ENCODE data around the gene MYRF.

Gene MYRF

DNA sequence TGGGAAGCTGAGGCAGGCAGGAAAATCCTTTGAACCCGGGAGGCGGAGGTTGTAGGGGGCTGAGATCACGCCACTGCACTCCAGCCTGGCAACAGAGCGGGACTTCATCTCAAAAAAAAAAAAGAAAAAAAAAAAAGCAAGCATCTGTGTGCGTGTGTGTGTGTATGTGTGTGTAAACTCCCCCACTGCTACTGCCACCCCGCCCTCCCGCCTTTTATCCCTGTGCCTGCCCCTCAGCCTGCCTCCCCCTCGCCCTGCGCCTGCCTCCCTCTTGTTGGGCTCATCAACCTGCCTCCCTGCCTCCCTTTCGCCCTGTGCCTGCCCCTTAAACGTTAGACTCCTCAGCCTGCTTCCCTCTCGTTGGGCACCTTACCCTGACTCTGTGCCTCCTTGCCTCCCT lies 22.0 kb downstream of the MYRF start:
- no peak for TF ChIP-seq CTCF (IDR thresholded peaks at IDR 0.05; ENCODE audit: unreplicated experiment in 3 of 3)
- peaks cover 4% of the 10 kb centered on the region for H3K4me1 Mint-ChIP-seq
- no peaks in the 10 kb centered on the region for H3K27me3 Mint-ChIP-seq (ENCODE audit: low read depth)
- H3K9me3 Mint-ChIP-seq = no peaks in the 10 kb centered on the region
- peaks cover 7% of the 10 kb centered on the region for H3K36me3 Mint-ChIP-seq (ENCODE audit: low read depth)
- H3K27ac Mint-ChIP-seq = peak overlapping the region in 1 of 3 experiments; percentile 73
- H3K4me3 Mint-ChIP-seq = no peak overlapping the region

- no peak for TF ChIP-seq CTCF (IDR thresholded peaks at IDR 0.05; ENCODE audit: unreplicated experiment in 3 of 3)
- Mint-ChIP-seq H3K4me3 (no peak overlapping the region), H3K36me3 (ENCODE audit: low read depth) (peaks cover 7% of the 10 kb centered on the region), H3K9me3 (no peaks in the 10 kb centered on the region), H3K27me3 (ENCODE audit: low read depth) (no peaks in the 10 kb centered on the region), H3K4me1 (peaks cover 4% of the 10 kb centered on the region), H3K27ac (no peak overlapping the region)
Measured at GRCh38 chr11:61775106-61775505, 22.7 kb downstream of the MYRF start.

DNA sequence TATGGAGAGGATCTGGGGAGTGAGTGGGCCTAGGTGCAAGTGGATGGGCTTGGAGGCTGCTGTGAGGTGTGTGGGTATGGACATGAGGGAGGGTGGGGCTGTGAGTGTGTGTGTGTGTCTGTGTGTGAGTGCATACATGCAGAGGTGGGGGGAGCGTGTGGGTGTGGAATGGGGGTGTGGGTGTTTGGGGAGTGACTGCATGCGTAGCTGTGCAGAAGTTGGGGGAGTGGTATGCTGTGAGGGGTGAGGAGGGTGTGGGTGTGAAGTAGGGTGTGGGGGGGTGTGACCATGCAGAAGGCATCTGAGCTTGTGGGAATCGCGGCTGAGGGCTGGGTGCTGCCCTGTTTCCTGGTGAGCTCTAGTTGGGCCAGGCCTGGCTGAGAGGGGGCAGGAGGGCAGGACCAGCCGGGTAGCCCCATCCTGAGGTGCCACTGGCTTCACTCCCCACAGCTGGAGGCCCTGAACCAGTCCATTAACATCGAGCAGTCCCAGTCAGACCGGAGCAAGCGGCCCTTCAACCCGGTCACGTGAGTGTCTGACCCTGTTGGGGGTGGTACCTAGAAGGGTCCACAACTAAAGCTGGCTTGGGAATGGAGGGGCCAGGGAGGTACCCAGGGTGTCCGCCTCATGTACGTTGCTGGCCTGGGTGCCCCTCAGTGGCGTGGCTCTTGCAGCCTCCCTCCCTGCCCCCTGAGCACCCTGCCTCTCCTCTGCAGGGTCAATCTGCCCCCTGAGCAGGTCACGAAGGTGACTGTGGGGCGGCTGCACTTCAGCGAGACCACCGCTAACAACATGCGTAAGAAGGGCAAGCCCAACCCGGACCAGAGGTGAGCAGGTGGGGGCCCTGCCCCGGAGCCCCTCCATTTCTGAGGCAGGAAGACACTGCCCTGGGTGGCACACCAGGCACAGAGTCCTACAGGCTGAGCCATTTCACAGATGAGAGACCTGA lies 23.4 kb downstream of the MYRF start:
- peaks cover 4% of the 10 kb centered on the region for H3K4me1 Mint-ChIP-seq
- peaks cover 7% of the 10 kb centered on the region for H3K36me3 Mint-ChIP-seq (ENCODE audit: low read depth)
- H3K9me3 Mint-ChIP-seq = no peaks in the 10 kb centered on the region
- TF ChIP-seq CTCF (IDR thresholded peaks at IDR 0.05; ENCODE audit: unreplicated experiment in 3 of 3) = no peak
- H3K4me3 Mint-ChIP-seq = no peak overlapping the region
- H3K27ac Mint-ChIP-seq = no peak overlapping the region
- H3K27me3 Mint-ChIP-seq (ENCODE audit: low read depth) = no peaks in the 10 kb centered on the region

DNA sequence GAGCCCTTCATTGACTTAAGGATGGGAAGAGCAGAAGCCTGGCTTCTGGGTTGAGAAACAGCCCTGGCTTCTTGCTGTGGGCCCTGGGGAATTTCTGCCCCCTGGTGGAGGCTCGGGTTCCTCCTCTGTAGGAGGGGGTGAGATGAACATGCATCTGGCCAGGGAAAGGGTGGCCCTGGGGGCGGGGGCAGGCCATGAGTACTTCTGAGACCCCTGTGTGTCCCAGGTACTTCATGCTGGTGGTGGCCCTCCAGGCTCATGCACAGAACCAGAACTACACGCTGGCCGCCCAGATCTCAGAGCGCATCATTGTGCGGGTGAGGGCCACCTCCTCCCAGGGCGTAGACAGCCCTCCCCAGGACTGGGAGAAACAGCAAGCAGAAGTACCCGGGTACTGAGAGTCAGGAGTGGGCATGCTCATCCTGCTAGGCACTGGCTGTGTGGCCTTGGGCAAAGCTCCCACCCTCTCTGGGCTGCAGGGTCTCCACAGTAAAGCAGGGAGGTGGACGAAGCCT lies 24.2 kb downstream of the MYRF start:
- Mint-ChIP-seq H3K4me3 (no peak overlapping the region), H3K27ac (no peak overlapping the region), H3K4me1 (peaks cover 4% of the 10 kb centered on the region), H3K27me3 (ENCODE audit: low read depth) (no peaks in the 10 kb centered on the region), H3K36me3 (ENCODE audit: low read depth) (peaks cover 7% of the 10 kb centered on the region), H3K9me3 (no peaks in the 10 kb centered on the region)
- TF ChIP-seq CTCF (IDR thresholded peaks at IDR 0.05; ENCODE audit: unreplicated experiment in 3 of 3) = peak; percentile 32 to 53 (median 36)

DNA sequence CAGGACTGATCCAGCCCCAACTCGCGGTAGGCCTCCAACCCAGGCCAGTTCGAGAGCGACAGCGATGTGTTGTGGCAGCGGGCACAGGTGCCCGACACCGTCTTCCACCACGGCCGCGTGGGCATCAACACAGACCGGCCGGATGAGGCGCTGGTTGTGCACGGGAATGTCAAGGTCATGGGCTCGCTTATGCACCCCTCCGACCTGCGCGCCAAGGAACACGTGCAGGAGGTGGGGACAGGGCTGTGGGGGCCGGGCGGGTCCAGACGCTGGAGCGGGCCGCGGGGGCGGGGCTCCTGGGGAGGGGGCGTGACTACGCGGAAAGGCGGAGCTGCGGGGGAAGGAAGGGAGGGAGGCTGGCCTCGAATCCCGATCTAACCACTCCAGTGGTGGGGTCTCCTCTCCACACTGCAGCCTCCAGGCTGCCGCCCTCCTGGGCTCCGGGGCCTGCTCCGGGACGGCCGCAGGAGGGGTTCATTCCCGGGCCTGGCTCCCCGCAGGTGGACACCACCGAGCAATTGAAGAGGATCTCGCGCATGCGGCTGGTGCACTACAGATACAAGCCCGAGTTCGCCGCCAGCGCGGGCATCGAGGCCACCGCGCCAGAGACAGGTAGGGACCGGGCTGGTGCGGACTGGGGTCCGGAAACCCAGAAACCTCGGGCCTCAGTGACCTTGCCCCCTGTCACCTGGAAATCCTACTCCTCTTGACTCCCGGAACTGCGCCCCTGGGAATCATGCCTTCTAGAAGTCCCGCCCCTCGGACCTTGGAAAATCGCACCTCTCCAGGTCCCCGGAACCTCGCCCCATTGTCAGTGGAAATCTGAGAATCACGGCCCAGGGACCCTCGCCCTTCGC lies 25.0 kb downstream of the MYRF start:
- Mint-ChIP-seq H3K9me3 (no peaks in the 10 kb centered on the region), H3K27me3 (ENCODE audit: low read depth) (no peaks in the 10 kb centered on the region), H3K36me3 (ENCODE audit: low read depth) (peaks cover 7% of the 10 kb centered on the region), H3K4me3 (no peak overlapping the region), H3K27ac (no peak overlapping the region), H3K4me1 (peaks cover 4% of the 10 kb centered on the region)
- no peak for TF ChIP-seq CTCF (IDR thresholded peaks at IDR 0.05; ENCODE audit: unreplicated experiment in 3 of 3)

All from nephron (organoid).